HG02798 (cell line): ENCODE data around the gene PDGFD.
A peak's percentile ranks its signal among the peaks of the same experiment; 100 is the strongest.

Experiments used
- ATAC-seq: cut with Tn5 transposase; IDR thresholded peaks from one replicate; pipeline ENCODE4 v1.9.1; 2021; ENCODE audit warnings: mild to moderate bottlenecking; ENCODE audit not compliant: unreplicated experiment, poor library complexity

PDGFD gene

GRCh38 chr11:103898065-103898464 is 265.9 kb downstream of the PDGFD start:
- ATAC-seq = peak; percentile 63

- ATAC-seq = peak; percentile 24
Measured at GRCh38 chr11:103897160-103897936, 266.6 kb downstream of the PDGFD start.

- no peak for ATAC-seq
Measured at GRCh38 chr11:103895106-103895505, 268.8 kb downstream of the PDGFD start.

GRCh38 chr11:103894673-103895072 is 269.3 kb downstream of the PDGFD start:
- no peak for ATAC-seq

GRCh38 chr11:103894034-103894433 is 269.9 kb downstream of the PDGFD start:
- no peak for ATAC-seq

GRCh38 chr11:103893371-103893770 is 270.6 kb downstream of the PDGFD start:
- ATAC-seq = no peak

- ATAC-seq = no peak
Measured at GRCh38 chr11:103892603-103893002, 271.3 kb downstream of the PDGFD start.

DNA sequence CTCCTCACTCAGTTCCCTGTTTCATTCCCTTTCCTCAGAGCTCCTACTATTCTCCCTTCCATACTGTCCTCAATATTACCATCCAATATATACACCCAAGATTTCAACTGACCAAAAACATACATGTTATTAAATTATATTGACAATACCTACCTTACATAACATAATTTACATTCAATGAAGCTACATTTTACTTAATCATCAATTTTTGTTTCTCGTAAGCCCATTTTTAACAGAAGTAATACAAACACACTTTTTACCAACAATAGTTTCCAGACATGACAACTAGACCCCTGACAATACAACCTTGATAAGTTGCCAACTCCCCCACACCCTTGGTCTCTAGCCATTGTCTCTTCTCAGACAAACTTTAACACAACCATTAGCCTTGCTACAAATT is 273.3 kb downstream of the PDGFD start:
- ATAC-seq = no peak

GRCh38 chr11:103889679-103890078 is 274.3 kb downstream of the PDGFD start:
- no peak for ATAC-seq

DNA sequence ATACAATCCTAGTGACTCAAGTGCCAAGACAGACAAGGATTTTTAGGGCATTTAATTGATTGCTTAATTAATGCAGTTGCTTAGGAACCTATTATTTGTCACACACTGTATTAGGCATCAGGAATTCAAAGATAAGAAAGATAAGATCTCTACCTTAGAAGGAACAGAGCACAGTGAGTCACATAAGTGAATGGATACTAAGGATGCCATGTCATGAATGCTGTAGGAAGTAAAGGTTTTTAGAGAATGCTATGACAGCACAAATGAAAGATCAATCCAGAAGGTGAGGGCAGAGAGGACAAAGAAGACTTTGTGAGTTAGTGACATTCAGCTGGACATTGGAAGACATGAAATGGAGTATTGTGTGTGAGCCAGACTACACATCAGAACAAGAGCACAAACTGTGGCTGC is 275.4 kb downstream of the PDGFD start:
- ATAC-seq = no peak

- peak; percentile 71 for ATAC-seq
Measured at GRCh38 chr11:103887001-103887658, 276.8 kb downstream of the PDGFD start.

- no peak for ATAC-seq
Measured at GRCh38 chr11:103883856-103884255, 280.1 kb downstream of the PDGFD start.

DNA sequence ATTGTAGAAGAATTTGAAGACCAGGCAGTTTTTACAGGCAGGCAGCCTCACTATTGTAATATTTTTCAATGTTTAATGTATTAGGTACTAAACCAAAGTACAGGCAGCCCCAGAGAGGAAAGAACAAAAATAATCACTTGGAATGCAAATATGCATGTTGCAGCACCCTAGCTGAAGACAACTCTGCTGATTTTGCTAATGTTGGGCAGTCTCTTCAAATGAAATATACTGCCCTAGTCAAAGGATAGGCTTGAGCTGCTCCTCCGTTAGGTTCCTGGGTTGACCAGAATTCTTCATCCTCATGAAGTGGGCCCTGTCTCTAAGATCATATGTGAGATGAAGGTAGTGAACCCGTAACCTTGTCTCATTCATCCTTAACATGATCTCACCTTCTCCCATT is 280.7 kb downstream of the PDGFD start:
- no peak for ATAC-seq

GRCh38 chr11:103881584-103881983 is 282.4 kb downstream of the PDGFD start:
- ATAC-seq = no peak

- ATAC-seq = no peak
Measured at GRCh38 chr11:103880968-103881367, 283.0 kb downstream of the PDGFD start.

- ATAC-seq = no peak
Measured at GRCh38 chr11:103878646-103879045, 285.3 kb downstream of the PDGFD start.

DNA sequence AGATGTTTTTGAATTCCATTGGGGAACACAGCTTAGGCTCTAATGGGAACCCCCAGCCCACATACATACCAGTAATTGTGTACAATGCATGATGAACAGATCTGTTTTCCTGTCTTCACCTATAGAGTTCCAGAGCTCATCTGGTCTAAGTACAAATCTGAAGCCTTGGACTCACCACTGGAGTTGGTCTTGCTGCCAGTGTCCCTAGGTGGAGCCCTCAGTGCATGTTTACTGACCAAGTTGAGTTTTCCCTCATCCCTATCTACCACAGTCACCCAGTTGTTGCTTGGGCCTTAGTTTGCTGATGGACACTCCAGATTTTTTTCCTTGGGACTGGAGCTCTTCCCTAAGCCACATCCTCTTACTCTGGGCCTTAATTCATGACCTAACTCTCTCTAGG is 286.7 kb downstream of the PDGFD start:
- no peak for ATAC-seq

DNA sequence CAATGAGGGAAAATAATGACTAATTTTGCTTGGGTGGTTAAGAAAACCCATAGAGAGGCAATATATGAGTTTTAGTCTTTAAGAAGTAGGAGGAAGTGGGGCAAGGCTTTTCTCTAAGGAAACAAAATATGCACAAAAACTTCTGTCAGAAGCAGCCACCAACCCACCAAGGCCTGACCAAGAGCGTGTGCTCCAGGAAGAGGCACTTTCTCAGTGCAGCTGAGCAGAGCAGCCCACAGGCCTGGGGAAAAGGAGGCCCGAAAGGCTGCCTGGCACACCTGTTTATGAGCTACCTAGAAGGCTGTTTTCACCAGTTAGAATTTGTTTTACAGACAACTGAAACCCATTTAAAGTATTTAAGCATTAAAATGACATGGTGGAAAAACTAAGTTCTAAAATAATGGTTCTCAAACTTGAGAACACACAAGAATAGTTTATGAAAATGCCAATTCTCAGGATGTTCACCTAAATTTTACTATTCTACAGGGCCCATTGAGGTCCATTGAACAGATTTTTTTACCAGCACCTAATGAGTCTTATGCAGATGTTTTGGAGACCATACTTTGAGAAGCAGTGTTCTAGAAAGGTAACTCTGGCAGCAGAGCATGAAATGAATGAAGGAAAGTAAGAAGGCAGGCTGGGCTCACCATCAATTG is 288.0 kb downstream of the PDGFD start:
- peak; percentile 92 for ATAC-seq

- no peak for ATAC-seq
Measured at GRCh38 chr11:103872748-103873147, 291.2 kb downstream of the PDGFD start.

- no peak for ATAC-seq
Measured at GRCh38 chr11:103871923-103872551, 291.9 kb downstream of the PDGFD start.

- ATAC-seq = no peak
Measured at GRCh38 chr11:103870821-103871309, 293.1 kb downstream of the PDGFD start.
